Adrenal gland (tissue), 12 donors: ENCODE results near the gene TSPAN18. TPM values are rescaled to one million over a fixed set of nuclear protein-coding genes. Genes with fewer than 3 reads are reported as not detected.

Experiments
- DNase-seq, 7 donors: peaks; one replicate each; pipeline ENCODE4 v3.0.0-alpha.2; 2019 to 2020
- H3K27ac ChIP-seq, 5 donors: fragments of 200-600 bp; sonication (generic) in 4 of 5; 1 replicate in 3 of 5; 2 replicates in 2 of 5; pipeline versions ENCODE4 v1.5.1 to v1.8.0; 2016 to 2020; ENCODE audit warnings: mild to moderate bottlenecking in 1 of 5
- H3K27me3 ChIP-seq: fragments of 200-600 bp; 2 replicates; pipeline ENCODE4 v1.8.0; 2021
- H3K36me3 ChIP-seq, 2 donors: fragments of 200-600 bp; replicated peaks in 1 of 2; 1 replicate in 1 of 2; 2 replicates in 1 of 2; pipeline versions ENCODE4 v1.5.1 to v1.8.0; 2018 to 2022
- H3K4me1 ChIP-seq, 2 donors: fragments of 200-600 bp; replicated peaks in 1 of 2; 1 replicate in 1 of 2; 2 replicates in 1 of 2; pipeline versions ENCODE4 v1.5.1 to v1.8.0; 2018 to 2021
- H3K4me3 ChIP-seq, 4 donors: fragments of 200-600 bp; sonication (generic) in 3 of 4; one replicate each; pipeline ENCODE4 v1.5.1; 2016 to 2018
- H3K9me3 ChIP-seq, 3 donors: fragments of 200-600 bp; sonication (generic) in 1 of 3; replicated peaks in 1 of 3; 1 replicate in 2 of 3; 2 replicates in 1 of 3; pipeline versions ENCODE4 v1.5.1 to v1.8.0; 2016 to 2021
- POLR2A ChIP-seq, 2 donors: fragments of 450-650 bp; IDR thresholded peaks; one replicate each; pipeline ENCODE4 v1.6.1; 2017; ENCODE audit warnings: antibody characterized with exemption in 2 of 2, mild to moderate bottlenecking in 2 of 2, moderate library complexity in 1 of 2
- WGBS, 4 donors: extraction: QIAGEN DNeasy Blood & Tissue Kit in 2 of 4; methylation state at CpG; one replicate each; pipeline versions ENCODE4 v1.1.5 to v1.1.7; 2013 to 2017; 5-methylcytosine and 5-hydroxymethylcytosine counted together
- intact Hi-C, 2 donors: fragments of 100-400 bp; cut with DNase I; formaldehyde crosslinking; loops; one replicate each; pipeline versions ENCODE4 v1.14.1 to v1.15.0; 2022 to 2023
- polyA plus RNA-seq, 3 donors: library from polyadenylated mRNA; stranded (reverse); fragments of 200-250 nt in 2 of 3; fragments of 350-450 nt in 1 of 3; fragmentation: Illumina TruSeq in 1 of 3; extraction: RNeasy Lipid Tissue Mini Kit (QIAGEN cat#74804) in 1 of 3; gene quantifications; one replicate each; pipeline ENCODE4 v1.2.3, GENCODE V29; 2013 to 2014
- total RNA-seq, 9 donors: library from RNA; depleted of rRNA in 4 of 9; stranded (reverse); fragments of >200 nt in 4 of 9; fragments of 120-200 nt in 1 of 9; fragmentation: NEBNext Ultra II Directional in 1 of 9; extraction: Animal tissue kit (Norgen Biotek cat#: 25700) in 1 of 9; gene quantifications; one replicate each; pipeline versions ENCODE4 v1.1.0 to v1.2.4, GENCODE V29; 2013 to 2023
- TF ChIP-seq, protein P1 (sequence below), 6 experiments: fragments of 450-650 bp in 4 of 6; fragments of 200-600 bp in 2 of 6; sonication (generic) in 1 of 6; IDR thresholded peaks; 1 replicate in 5 of 6; 2 replicates in 1 of 6; pipeline versions ENCODE4 v1.5.1 to v1.8.0; 2016 to 2021; ENCODE audit warnings: antibody characterized with exemption in 6 of 6, mild to moderate bottlenecking in 2 of 6, moderate library complexity in 1 of 6
- donor health status: healthy with polysubstance abuse.
- donor health status: Bipolar disorder and iron deficiency.
- donor health status: DM: yes; HTN: yes; CAD: no.
- donor health status: DM: no; HTN: no; CAD: no.
- donor health status: DM: no; HTN: no; CAD: no.
- donor health status: DM: yes; HTN: yes; CAD: no.

TSPAN18 gene
- total and polyA plus RNA-seq, 12 donors, result 24.5 to 168 (median 58.4) TPM

DNA sequence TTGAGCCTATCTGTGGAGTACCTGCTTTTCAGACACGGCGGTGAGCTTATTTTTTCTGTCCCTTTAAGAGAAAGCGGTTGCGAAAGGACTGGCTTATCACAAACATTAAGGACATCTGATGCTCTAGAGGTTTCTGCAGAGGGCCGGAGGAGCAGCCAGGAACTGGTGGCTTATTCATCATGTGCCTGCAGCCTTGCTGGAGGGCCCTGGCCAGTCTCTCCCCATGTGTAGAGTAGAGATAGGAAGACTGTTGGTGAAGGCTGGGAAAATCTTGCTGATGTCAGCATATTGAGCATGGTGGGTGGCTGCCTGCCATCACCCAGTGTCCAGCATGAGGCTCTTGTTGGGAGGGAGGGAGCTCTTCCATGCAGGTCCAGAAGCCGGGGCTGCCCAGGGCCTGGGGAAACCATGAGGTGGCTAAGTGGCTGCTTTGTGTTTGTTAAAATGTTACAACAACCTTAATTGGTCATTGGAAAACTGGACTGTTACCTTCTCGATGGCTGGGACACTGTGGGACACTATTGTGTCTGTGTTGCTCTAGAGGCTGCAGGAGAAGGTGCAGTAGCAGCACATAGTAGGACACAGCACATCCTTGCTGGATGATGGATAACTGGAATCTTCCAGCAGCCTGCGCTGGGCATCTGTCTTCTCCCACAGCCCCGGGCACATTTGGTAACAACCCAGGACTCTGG, 54.3 kb downstream of the TSPAN18 start:
- WGBS, 4 donors, result 20 to 38% (median 35%) methylated on average over 7 to 9 of the region's 9 CpGs
- intact Hi-C loops, result loop anchor here in 1 of 2 donors (10.0 kb wide), 1 partner anchor 114 kb away; no protein-coding TSS in a partner anchor

DNA sequence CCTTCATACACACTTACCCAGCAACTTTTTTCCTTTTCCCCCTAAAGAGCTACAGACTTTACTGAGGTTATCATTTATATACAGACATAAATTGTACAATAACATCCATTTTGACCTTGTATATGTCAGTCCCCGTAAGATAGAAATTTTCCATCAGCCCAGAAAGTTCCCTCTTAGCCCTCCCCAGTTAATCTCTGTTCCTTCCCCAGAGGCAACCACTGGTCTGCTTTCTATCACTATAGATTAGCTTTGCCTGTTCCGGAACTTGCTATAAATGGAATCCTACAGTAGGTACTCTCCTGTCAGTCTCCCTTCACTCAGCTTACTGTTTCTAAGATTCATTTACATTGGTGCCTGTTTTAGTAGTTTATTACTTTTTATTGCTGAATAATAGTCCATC, 54.9 kb downstream of the TSPAN18 start:
- no peaks in the 10 kb centered on the region for H3K36me3 ChIP-seq
- no peak overlapping the region for H3K4me3 ChIP-seq
- no peaks in the 10 kb centered on the region for H3K9me3 ChIP-seq
- no peaks in the 10 kb centered on the region for H3K27me3 ChIP-seq
- TF ChIP-seq, protein P1, sequence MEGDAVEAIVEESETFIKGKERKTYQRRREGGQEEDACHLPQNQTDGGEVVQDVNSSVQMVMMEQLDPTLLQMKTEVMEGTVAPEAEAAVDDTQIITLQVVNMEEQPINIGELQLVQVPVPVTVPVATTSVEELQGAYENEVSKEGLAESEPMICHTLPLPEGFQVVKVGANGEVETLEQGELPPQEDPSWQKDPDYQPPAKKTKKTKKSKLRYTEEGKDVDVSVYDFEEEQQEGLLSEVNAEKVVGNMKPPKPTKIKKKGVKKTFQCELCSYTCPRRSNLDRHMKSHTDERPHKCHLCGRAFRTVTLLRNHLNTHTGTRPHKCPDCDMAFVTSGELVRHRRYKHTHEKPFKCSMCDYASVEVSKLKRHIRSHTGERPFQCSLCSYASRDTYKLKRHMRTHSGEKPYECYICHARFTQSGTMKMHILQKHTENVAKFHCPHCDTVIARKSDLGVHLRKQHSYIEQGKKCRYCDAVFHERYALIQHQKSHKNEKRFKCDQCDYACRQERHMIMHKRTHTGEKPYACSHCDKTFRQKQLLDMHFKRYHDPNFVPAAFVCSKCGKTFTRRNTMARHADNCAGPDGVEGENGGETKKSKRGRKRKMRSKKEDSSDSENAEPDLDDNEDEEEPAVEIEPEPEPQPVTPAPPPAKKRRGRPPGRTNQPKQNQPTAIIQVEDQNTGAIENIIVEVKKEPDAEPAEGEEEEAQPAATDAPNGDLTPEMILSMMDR (IDR thresholded peaks at IDR 0.05), result no peak
- TF ChIP-seq POLR2A (IDR thresholded peaks at IDR 0.05), result no peak
- intact Hi-C loops, result loop anchor here in 1 of 2 donors (10.0 kb wide), 1 partner anchor 113 kb away; no protein-coding TSS in a partner anchor
- H3K4me1 ChIP-seq, result peaks cover 12 to 45% of the 10 kb centered on the region in 2 donors
- peak in 1 of 7 donors; percentile 4 for DNase-seq
- 65 to 73% (median 68%) methylated on average over 2 of the region's 2 CpGs for WGBS, 4 donors
- peak overlapping the region in 3 of 5 donors; percentile 58 to 86 (median 80) for H3K27ac ChIP-seq

More for the DNA sequence above, 54.3 kb downstream of the TSPAN18 start:
- peaks cover 12 to 50% of the 10 kb centered on the region in 2 donors for H3K4me1 ChIP-seq
- H3K4me3 ChIP-seq, result no peak overlapping the region
- H3K27ac ChIP-seq, result peak overlapping the region in 3 of 5 donors; percentile 58 to 86 (median 80)
- H3K27me3 ChIP-seq, result no peaks in the 10 kb centered on the region
- H3K36me3 ChIP-seq, result no peaks in the 10 kb centered on the region
- DNase-seq, result peak; percentile 82 to 95 (median 93)
- no peaks in the 10 kb centered on the region for H3K9me3 ChIP-seq
- TF ChIP-seq, protein P1 (IDR thresholded peaks at IDR 0.05), result no peak
- TF ChIP-seq POLR2A (IDR thresholded peaks at IDR 0.05), result peak in 1 of 2 donors; percentile 58

DNA sequence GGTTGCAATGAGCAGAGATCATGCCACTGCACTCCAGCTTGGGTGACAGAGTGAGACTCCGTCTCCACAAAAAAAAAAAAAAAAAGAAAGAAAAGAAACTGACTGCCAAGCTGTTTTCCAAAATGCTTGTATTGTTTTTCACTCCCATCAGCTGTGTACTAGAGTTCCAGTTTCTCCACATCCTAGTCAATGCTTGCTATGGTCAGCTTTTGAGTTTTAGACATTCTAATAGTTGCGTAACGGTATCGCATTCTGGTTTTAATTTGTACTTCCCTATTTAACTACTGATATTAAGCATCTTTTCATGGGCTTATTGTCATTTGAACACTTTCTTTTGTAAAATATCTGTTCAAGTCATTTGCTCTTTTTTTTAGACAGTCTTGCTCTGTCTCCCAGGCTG, 55.7 kb downstream of the TSPAN18 start:
- Histone ChIP-seq H3K27me3 (no peaks in the 10 kb centered on the region), H3K4me1 (peaks cover 12 to 37% of the 10 kb centered on the region in 2 donors), H3K27ac (peak overlapping the region in 1 of 5 donors; percentile 86), H3K9me3 (no peaks in the 10 kb centered on the region), H3K4me3 (no peak overlapping the region), H3K36me3 (no peaks in the 10 kb centered on the region)
- intact Hi-C loops, result loop anchor here in 1 of 2 donors (10.0 kb wide), 1 partner anchor 112 kb away; no protein-coding TSS in a partner anchor
- WGBS, 4 donors, result 87 to 95% (median 90%) methylated on average over 4 of the region's 4 CpGs
- TF ChIP-seq, protein P1 (IDR thresholded peaks at IDR 0.05), result no peak
- TF ChIP-seq POLR2A (IDR thresholded peaks at IDR 0.05), result no peak
- no peak for DNase-seq

DNA sequence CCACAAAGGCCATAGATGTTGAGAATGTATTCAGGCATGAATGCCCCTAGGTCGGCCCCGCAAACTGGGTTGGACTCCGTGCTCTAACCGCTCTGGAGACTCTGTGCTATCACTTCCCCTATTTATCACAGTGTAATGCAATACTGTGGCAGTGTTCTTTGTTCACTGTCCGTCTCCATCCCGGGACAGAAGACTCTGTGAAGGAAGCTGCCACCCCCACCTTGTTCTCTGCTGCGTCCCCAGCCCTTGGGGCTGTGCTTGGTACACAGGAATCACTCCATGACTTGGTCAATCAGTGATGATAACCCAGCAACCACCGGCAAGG, 57.6 kb downstream of the TSPAN18 start:
- DNase-seq, result no peak
- TF ChIP-seq POLR2A (IDR thresholded peaks at IDR 0.05), result no peak
- TF ChIP-seq, protein P1 (IDR thresholded peaks at IDR 0.05), result no peak
- WGBS, 4 donors, result 58 to 71% (median 69%) methylated on average over 6 to 8 of the region's 8 CpGs
- Histone ChIP-seq H3K4me3 (no peak overlapping the region), H3K4me1 (peaks cover 12 to 37% of the 10 kb centered on the region in 2 donors), H3K27me3 (no peaks in the 10 kb centered on the region), H3K9me3 (no peaks in the 10 kb centered on the region), H3K27ac (peak overlapping the region in 2 of 5 donors; percentile 47 to 51), H3K36me3 (no peaks in the 10 kb centered on the region)
- intact Hi-C loops, result loop anchor here in 1 of 2 donors (10.0 kb wide), 1 partner anchor 110 kb away; no protein-coding TSS in a partner anchor
